GM18858 (cell line): ENCODE measurements around the gene OVCH2.

Experiments used
- ATAC-seq: cut with Tn5 transposase; IDR thresholded peaks from one replicate; pipeline ENCODE4 v1.9.1; 2021; ENCODE audit not compliant: unreplicated experiment

The OVCH2 gene

GRCh38 chr11:7640816-7641215, 65.5 kb downstream of the OVCH2 start:
- no peak for ATAC-seq

- ATAC-seq: no peak
Observed at GRCh38 chr11:7639643-7640025, 66.6 kb downstream of the OVCH2 start.
